Endodermal cell (in vitro differentiated cells): Measurements from ENCODE around the gene KCNQ1. TPM values are rescaled to one million over a fixed set of nuclear protein-coding genes. Genes with fewer than 3 reads are reported as not detected.

ENCODE experiments used
- DNase-seq: peaks from one replicate; pipeline ENCODE4 v3.0.0-alpha.2; 2017
- H3K27ac ChIP-seq: 2 replicates; pipeline ENCODE4 v1.5.1; 2013; ENCODE audit warnings: mild to moderate bottlenecking, low read depth, low read length, moderate library complexity
- H3K27me3 ChIP-seq: 2 replicates; pipeline ENCODE4 v1.6.1; 2013; ENCODE audit warnings: mild to moderate bottlenecking, low read length, moderate library complexity; ENCODE audit not compliant: insufficient read depth, control insufficient read depth, poor library complexity, severe bottlenecking
- H3K36me3 ChIP-seq: 2 replicates; pipeline ENCODE4 v1.7.0; 2013; ENCODE audit warnings: mild to moderate bottlenecking, low read length, moderate library complexity; ENCODE audit not compliant: control insufficient read depth, insufficient read depth
- H3K4me1 ChIP-seq: one replicate; pipeline ENCODE4 v1.7.0; 2013; ENCODE audit warnings: low read length; ENCODE audit not compliant: control insufficient read depth, insufficient read depth
- H3K4me3 ChIP-seq: 2 replicates; pipeline ENCODE4 v1.5.1; 2013; ENCODE audit warnings: mild to moderate bottlenecking, low read length, moderate library complexity
- H3K9ac ChIP-seq: 2 replicates; pipeline ENCODE4 v1.6.1; 2013; ENCODE audit warnings: mild to moderate bottlenecking, low read length, moderate library complexity; ENCODE audit not compliant: poor library complexity, severe bottlenecking; ENCODE audit errors: extremely low read depth
- H3K9me3 ChIP-seq: 2 replicates; pipeline ENCODE4 v1.6.1; 2013; ENCODE audit warnings: mild to moderate bottlenecking, low read length, moderate library complexity; ENCODE audit not compliant: control insufficient read depth
- H3K27ac Mint-ChIP-seq: 2 replicates; pipeline ENCODE4 v1.8.0; 2020; ENCODE audit warnings: mixed read lengths
- H3K27me3 Mint-ChIP-seq: 2 replicates; pipeline ENCODE4 v1.8.0; 2021; ENCODE audit warnings: mild to moderate bottlenecking, mixed read lengths; ENCODE audit not compliant: insufficient read depth
- H3K36me3 Mint-ChIP-seq: 2 replicates; pipeline ENCODE4 v1.8.0; 2020; ENCODE audit warnings: low read depth, mixed read lengths
- H3K4me1 Mint-ChIP-seq: 2 replicates; pipeline ENCODE4 v1.8.0; 2020; ENCODE audit warnings: mixed read lengths
- H3K4me3 Mint-ChIP-seq: 2 replicates; pipeline ENCODE4 v1.8.0; 2020; ENCODE audit warnings: mild to moderate bottlenecking, moderate library complexity, mixed read lengths
- H3K9me3 Mint-ChIP-seq: 2 replicates; pipeline ENCODE4 v1.8.0; 2020; ENCODE audit warnings: mild to moderate bottlenecking, mixed read lengths
- WGBS, 2 experiments: methylation state at CpG; one replicate each; pipeline versions ENCODE4 v1.1.5 to v1.1.7; 2013; ENCODE audit warnings: missing lambda C conversion rate in 2 of 2, mixed read lengths in 1 of 2; ENCODE audit not compliant: insufficient coverage in 1 of 2, insufficient read length in 1 of 2; 5-methylcytosine and 5-hydroxymethylcytosine counted together
- total RNA-seq, 2 donors: library from RNA; stranded (reverse); fragmentation: NEBNext Ultra II Directional in 1 of 2; extraction: Animal tissue kit (Norgen Biotek cat#: 25700) in 1 of 2; gene quantifications; 2 replicates in 1 of 2; 3 replicates in 1 of 2; pipeline ENCODE4 v1.2.1, GENCODE V29; 2021
- TF ChIP-seq, protein P1 (sequence below): fragments of 200-600 bp; sonication (generic); conservative IDR thresholded peaks from 2 replicates; pipeline ENCODE4 v1.5.0; 2021; ENCODE audit warnings: antibody characterized with exemption, mild to moderate bottlenecking

KCNQ1 gene
- total RNA-seq, 2 donors from 2014 or later: 1.8 to 3.5 TPM

GRCh38 chr11:2844116-2844842 lies 399.5 kb downstream of the KCNQ1 start:
- Histone ChIP-seq H3K4me3 (no peak overlapping the region), H3K27ac (no peak overlapping the region), H3K9ac (no peak overlapping the region), H3K27me3 (no peaks in the 10 kb centered on the region), H3K9me3 (no peaks in the 10 kb centered on the region), H3K36me3 (no peaks in the 10 kb centered on the region), H3K4me1 (no peaks in the 10 kb centered on the region)
- Mint-ChIP-seq H3K27me3 (peaks cover 37% of the 10 kb centered on the region), H3K27ac (no peak overlapping the region), H3K9me3 (no peaks in the 10 kb centered on the region), H3K4me1 (peaks cover 9% of the 10 kb centered on the region), H3K36me3 (no peaks in the 10 kb centered on the region), H3K4me3 (no peak overlapping the region)
- 86 to 88% methylated on average over 12 to 19 of the region's 19 CpGs for WGBS, 2 experiments
- TF ChIP-seq, protein P1, sequence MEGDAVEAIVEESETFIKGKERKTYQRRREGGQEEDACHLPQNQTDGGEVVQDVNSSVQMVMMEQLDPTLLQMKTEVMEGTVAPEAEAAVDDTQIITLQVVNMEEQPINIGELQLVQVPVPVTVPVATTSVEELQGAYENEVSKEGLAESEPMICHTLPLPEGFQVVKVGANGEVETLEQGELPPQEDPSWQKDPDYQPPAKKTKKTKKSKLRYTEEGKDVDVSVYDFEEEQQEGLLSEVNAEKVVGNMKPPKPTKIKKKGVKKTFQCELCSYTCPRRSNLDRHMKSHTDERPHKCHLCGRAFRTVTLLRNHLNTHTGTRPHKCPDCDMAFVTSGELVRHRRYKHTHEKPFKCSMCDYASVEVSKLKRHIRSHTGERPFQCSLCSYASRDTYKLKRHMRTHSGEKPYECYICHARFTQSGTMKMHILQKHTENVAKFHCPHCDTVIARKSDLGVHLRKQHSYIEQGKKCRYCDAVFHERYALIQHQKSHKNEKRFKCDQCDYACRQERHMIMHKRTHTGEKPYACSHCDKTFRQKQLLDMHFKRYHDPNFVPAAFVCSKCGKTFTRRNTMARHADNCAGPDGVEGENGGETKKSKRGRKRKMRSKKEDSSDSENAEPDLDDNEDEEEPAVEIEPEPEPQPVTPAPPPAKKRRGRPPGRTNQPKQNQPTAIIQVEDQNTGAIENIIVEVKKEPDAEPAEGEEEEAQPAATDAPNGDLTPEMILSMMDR: no peak
- no peak for DNase-seq

DNA sequence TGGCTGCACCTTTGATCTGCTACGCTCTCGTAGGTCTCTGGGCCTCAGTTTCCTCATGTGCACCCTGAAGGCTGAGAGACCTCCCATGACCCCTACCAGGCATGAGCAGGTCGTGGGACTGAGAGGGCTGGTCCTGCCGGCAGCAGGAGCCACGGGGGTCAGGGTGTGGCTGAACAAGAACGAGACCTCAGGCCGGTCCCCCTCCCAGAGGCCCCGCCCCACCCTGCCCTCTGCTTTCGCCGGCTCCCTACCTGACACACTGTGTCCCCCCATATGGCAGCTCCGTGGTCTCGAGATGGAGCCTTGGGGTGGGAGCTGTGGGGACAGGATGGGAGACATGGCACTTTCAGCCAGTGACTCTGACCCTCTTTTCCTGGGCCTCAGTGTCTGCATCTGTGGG lies 400.2 kb downstream of the KCNQ1 start:
- no peak for DNase-seq
- no peaks in the 10 kb centered on the region for H3K9me3 ChIP-seq
- H3K4me1 Mint-ChIP-seq: peaks cover 2% of the 10 kb centered on the region
- H3K27me3 Mint-ChIP-seq: peaks cover 31% of the 10 kb centered on the region
- H3K27ac ChIP-seq: no peak overlapping the region
- H3K9me3 Mint-ChIP-seq: no peaks in the 10 kb centered on the region
- no peaks in the 10 kb centered on the region for H3K27me3 ChIP-seq
- H3K4me3 ChIP-seq: no peak overlapping the region
- H3K9ac ChIP-seq: no peak overlapping the region
- WGBS, 2 experiments: 89 to 96% methylated on average over 7 to 12 of the region's 12 CpGs
- no peaks in the 10 kb centered on the region for H3K36me3 Mint-ChIP-seq
- no peak overlapping the region for H3K27ac Mint-ChIP-seq
- TF ChIP-seq, protein P1: no peak
- no peak overlapping the region for H3K4me3 Mint-ChIP-seq
- H3K4me1 ChIP-seq: no peaks in the 10 kb centered on the region
- H3K36me3 ChIP-seq: no peaks in the 10 kb centered on the region

DNA sequence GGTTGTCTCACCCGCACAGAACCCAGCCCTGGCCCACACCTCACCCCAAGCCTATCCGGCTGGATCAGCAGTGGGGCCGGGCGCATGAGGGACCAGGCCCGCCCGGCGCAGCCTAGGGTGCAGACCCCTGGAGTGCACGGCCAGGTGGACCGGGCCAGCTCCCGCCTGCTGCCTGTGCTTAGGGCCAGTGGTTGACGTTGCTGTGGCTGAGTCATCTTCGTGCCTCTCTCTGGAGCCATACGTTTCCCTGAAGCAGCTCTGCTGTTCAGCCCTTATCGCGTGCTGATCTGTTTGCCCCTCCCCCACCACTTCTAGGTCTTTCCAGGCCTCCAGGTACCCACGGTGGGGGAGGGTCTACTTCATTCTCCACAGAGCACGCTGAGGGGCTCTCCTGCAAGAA lies 401.2 kb downstream of the KCNQ1 start:
- H3K9me3 ChIP-seq: no peaks in the 10 kb centered on the region
- no peaks in the 10 kb centered on the region for H3K36me3 ChIP-seq
- no peak for DNase-seq
- Mint-ChIP-seq H3K27ac (no peak overlapping the region), H3K36me3 (no peaks in the 10 kb centered on the region), H3K27me3 (peaks cover 23% of the 10 kb centered on the region), H3K4me3 (no peak overlapping the region), H3K4me1 (no peaks in the 10 kb centered on the region), H3K9me3 (no peaks in the 10 kb centered on the region)
- no peak overlapping the region for H3K9ac ChIP-seq
- H3K4me1 ChIP-seq: no peaks in the 10 kb centered on the region
- H3K4me3 ChIP-seq: no peak overlapping the region
- WGBS, 2 experiments: 80 to 84% methylated on average over 11 to 17 of the region's 17 CpGs
- TF ChIP-seq, protein P1: no peak
- H3K27ac ChIP-seq: no peak overlapping the region
- H3K27me3 ChIP-seq: no peaks in the 10 kb centered on the region
